Measurements from ENCODE around the gene PRDM16. TPM values are rescaled to one million over a fixed set of nuclear protein-coding genes. Genes with fewer than 3 reads are reported as not detected.

PRDM16 gene
- polyA plus RNA-seq, 2 of the 4 experiments (the other 2 are of a cell fraction), result 0.03 to 0.35 TPM

- TF ChIP-seq MAFK (IDR thresholded peaks at IDR 0.05; ENCODE audit: partially characterized antibody), result no peak
- TF ChIP-seq JUN (IDR thresholded peaks at IDR 0.05), result no peak
These were observed 174.3 kb downstream of the PRDM16 start (continued) for GRCh38 chr1:3243304-3243703.

- FAIRE-seq, result no peak
- Histone ChIP-seq H3K4me1 (no peaks in the 10 kb centered on the region), H3K4me3 (no peak overlapping the region), H3K9me3 (no peaks in the 10 kb centered on the region), H3K4me2 (no peak overlapping the region), H3K27ac (no peak overlapping the region)
- CTCF ChIA-PET, result no interaction called here
- ATAC-seq, result no peak
- 52% methylated on average over 30 of the region's 37 CpGs for WGBS (ENCODE audit: missing lambda C conversion rate)
- no peak for DNase-seq (ENCODE audit: low read depth in 1 of 2, low spot score in 1 of 2)
- POLR2A ChIA-PET, result no interaction called here
- TF ChIP-seq NPAS2 (CRISPR knock-in tag; IDR thresholded peaks at IDR 0.05; ENCODE audit: borderline replicate concordance) (no peak), CHD2 (IDR thresholded peaks at IDR 0.05; ENCODE audit: low read length, partially characterized antibody) (no peak), FOSL2 (IDR thresholded peaks at IDR 0.05) (no peak), FOSL2 (CRISPR knock-in tag; IDR thresholded peaks at IDR 0.05) (no peak), GATA3 (IDR thresholded peaks at IDR 0.05; ENCODE audit: borderline replicate concordance) (no peak), ESRRA (IDR thresholded peaks at IDR 0.05; ENCODE audit: borderline replicate concordance, low read length) (no peak), ZC3H11A (IDR thresholded peaks at IDR 0.05) (no peak), RFX5 (IDR thresholded peaks at IDR 0.05) (no peak), EHF (CRISPR knock-in tag; IDR thresholded peaks at IDR 0.05) (no peak), PBX3 (IDR thresholded peaks at IDR 0.05) (no peak), KDM1A (IDR thresholded peaks at IDR 0.05; ENCODE audit: low read depth) (no peak), BHLHE40 (IDR thresholded peaks at IDR 0.05; ENCODE audit: low read depth, low read length) (no peak), RARB (CRISPR knock-in tag; IDR thresholded peaks at IDR 0.05) (no peak), SMC3 (IDR thresholded peaks at IDR 0.05) (no peak)
These were observed 175.3 kb downstream of the PRDM16 start for GRCh38 chr1:3244025-3244926.

GRCh38 chr1:3244927-3245315 lies 175.9 kb downstream of the PRDM16 start:
- ATAC-seq (no peak), DNase-seq (ENCODE audit: low read depth in 1 of 2, low spot score in 1 of 2) (no peak), FAIRE-seq (no peak)
- TF ChIP-seq MAFK (IDR thresholded peaks at IDR 0.05; ENCODE audit: partially characterized antibody) (no peak), RAD21 (conservative IDR thresholded peaks at IDR 0.05 in 1 of 2, IDR thresholded peaks at IDR 0.05 in 1 of 2) (no peak), ZNF302 (CRISPR knock-in tag; IDR thresholded peaks at IDR 0.05) (no peak), FOSL2 (IDR thresholded peaks at IDR 0.05) (no peak), FOSL2 (CRISPR knock-in tag; IDR thresholded peaks at IDR 0.05) (no peak), TP53 (CRISPR knock-in tag; IDR thresholded peaks at IDR 0.05) (no peak), FOSB (CRISPR knock-in tag; IDR thresholded peaks at IDR 0.05) (no peak), GATA3 (IDR thresholded peaks at IDR 0.05; ENCODE audit: borderline replicate concordance) (no peak), EHMT2 (IDR thresholded peaks at IDR 0.05; ENCODE audit: low read depth) (no peak), NFE2L2 (conservative IDR thresholded peaks at IDR 0.05; ENCODE audit: low read length) (no peak)
- Histone ChIP-seq H3K27ac (no peak overlapping the region), H3K4me1 (no peaks in the 10 kb centered on the region), H3K4me2 (no peak overlapping the region), H3K9me3 (no peaks in the 10 kb centered on the region), H3K4me3 (no peak overlapping the region)
- ChIA-PET CTCF (no interaction called here), POLR2A (no interaction called here)
- 67% methylated on average over 4 of the region's 7 CpGs for WGBS (ENCODE audit: missing lambda C conversion rate)

- FAIRE-seq, result no peak
- H3K4me1 ChIP-seq, result no peaks in the 10 kb centered on the region
- ChIA-PET CTCF (no interaction called here), POLR2A (no interaction called here)
- H3K4me3 ChIP-seq, result no peak overlapping the region
- H3K9me3 ChIP-seq, result no peaks in the 10 kb centered on the region
- ATAC-seq, result no peak
- H3K27ac ChIP-seq, result no peak overlapping the region
- 42% methylated on average over 6 of the region's 12 CpGs for WGBS (ENCODE audit: missing lambda C conversion rate)
- H3K4me2 ChIP-seq, result no peak overlapping the region
- DNase-seq (ENCODE audit: low read depth in 1 of 2, low spot score in 1 of 2), result no peak
- no peak for TF ChIP-seq ZC3H11A (IDR thresholded peaks at IDR 0.05)
- TF ChIP-seq CBX2 (IDR thresholded peaks at IDR 0.05; ENCODE audit: borderline replicate concordance, low read depth), result no peak
- TF ChIP-seq NFE2L2 (conservative IDR thresholded peaks at IDR 0.05; ENCODE audit: low read length), result no peak
- no peak for TF ChIP-seq ZFP36 (IDR thresholded peaks at IDR 0.05; ENCODE audit: borderline replicate concordance, partially characterized antibody)
- no peak for TF ChIP-seq PHF8 (IDR thresholded peaks at IDR 0.05; ENCODE audit: borderline replicate concordance, low read depth)
- no peak for TF ChIP-seq HOXA7 (CRISPR knock-in tag; IDR thresholded peaks at IDR 0.05)
- TF ChIP-seq FOSL2 (IDR thresholded peaks at IDR 0.05), result no peak
- no peak for TF ChIP-seq FOSL2 (CRISPR knock-in tag; IDR thresholded peaks at IDR 0.05)
- TF ChIP-seq, protein P1, sequence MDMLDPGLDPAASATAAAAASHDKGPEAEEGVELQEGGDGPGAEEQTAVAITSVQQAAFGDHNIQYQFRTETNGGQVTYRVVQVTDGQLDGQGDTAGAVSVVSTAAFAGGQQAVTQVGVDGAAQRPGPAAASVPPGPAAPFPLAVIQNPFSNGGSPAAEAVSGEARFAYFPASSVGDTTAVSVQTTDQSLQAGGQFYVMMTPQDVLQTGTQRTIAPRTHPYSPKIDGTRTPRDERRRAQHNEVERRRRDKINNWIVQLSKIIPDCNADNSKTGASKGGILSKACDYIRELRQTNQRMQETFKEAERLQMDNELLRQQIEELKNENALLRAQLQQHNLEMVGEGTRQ (IDR thresholded peaks at IDR 0.05), result no peak
- no peak for TF ChIP-seq JUN (IDR thresholded peaks at IDR 0.05)
- TF ChIP-seq KDM5A (IDR thresholded peaks at IDR 0.05), result no peak
- no peak for TF ChIP-seq JUNB (IDR thresholded peaks at IDR 0.05)
- no peak for TF ChIP-seq MYC (IDR thresholded peaks at IDR 0.05; ENCODE audit: borderline replicate concordance, low read length)
- TF ChIP-seq, protein P2, sequence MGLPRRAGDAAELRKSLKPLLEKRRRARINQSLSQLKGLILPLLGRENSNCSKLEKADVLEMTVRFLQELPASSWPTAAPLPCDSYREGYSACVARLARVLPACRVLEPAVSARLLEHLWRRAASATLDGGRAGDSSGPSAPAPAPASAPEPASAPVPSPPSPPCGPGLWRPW (IDR thresholded peaks at IDR 0.05), result no peak
- TF ChIP-seq FOSB (CRISPR knock-in tag; IDR thresholded peaks at IDR 0.05), result no peak
- TF ChIP-seq CEBPB (IDR thresholded peaks at IDR 0.05), result no peak
These were observed 176.3 kb downstream of the PRDM16 start for GRCh38 chr1:3245344-3245743.

All from A549 (cell line).